ENCODE data around the gene HNRNPH2. TPM values are rescaled to one million over a fixed set of nuclear protein-coding genes. Genes with fewer than 3 reads are reported as not detected.
A peak's percentile ranks its signal among the peaks of the same experiment; 100 is the strongest.

HNRNPH2 gene
- total RNA-seq = 10 to 100 TPM; 36.4 to 60.0 (median 44.4) TPM

- Histone ChIP-seq H3K27ac (replicated peaks in 1 of 4) (peak within 1 kb of the TSS; percentile 83 to 93 (median 88)), H3K4me3 (peak within 1 kb of the TSS; percentile 62 to 66 (median 64)), H3K27me3 (no peaks in the 10 kb centered on the region), H3K4me1 (peaks cover 3 to 50% (median 34%) of the 10 kb centered on the region in 4 donors), H3K9me3 (no peaks in the 10 kb centered on the region), H3K36me3 (peaks cover 7 to 10% (median 9%) of the 10 kb centered on the region in 4 donors)
- 32% methylated on average over 45 of the region's 47 CpGs for whole genome bisulfite sequencing
- peak; percentile 40 for TF ChIP-seq EP300 (IDR thresholded peaks at IDR 0.05)
- TF ChIP-seq CTCF (IDR thresholded peaks at IDR 0.05) = peak in 2 of 3 experiments; percentile 6 to 28
- peak; percentile 76 for TF ChIP-seq POLR2A (IDR thresholded peaks at IDR 0.05; ENCODE audit: low read depth)
- TF ChIP-seq POLR2AphosphoS5 (IDR thresholded peaks at IDR 0.05) = peak; percentile 91 to 99
- DNase-seq (ENCODE audit: extremely low spot score) = peak; percentile 98
- intact Hi-C loops (cut with DNase I) = no loop called here
Observed at GRCh38 chrX:101407748-101408531, at the start of gene HNRNPH2, which contains the start of gene GLA. Gene HNRNPH2 (plus strand): TSS chrX:101408222. CDS start chrX:101411989, 3,767 bp downstream. Gene GLA (minus strand): TSS chrX:101407925. CDS start chrX:101407903, 22 bp downstream.

GRCh38 chrX:101359966-101360365 lies 48.1 kb upstream of the HNRNPH2 start:
- Histone ChIP-seq H3K27ac (replicated peaks in 1 of 4) (no peak overlapping the region), H3K27me3 (no peaks in the 10 kb centered on the region), H3K9me3 (no peaks in the 10 kb centered on the region), H3K4me1 (no peaks in the 10 kb centered on the region), H3K36me3 (no peaks in the 10 kb centered on the region), H3K4me3 (no peak overlapping the region)
- intact Hi-C loops (cut with DNase I) = no loop called here
- WGBS = 63% methylated on average over 1 of the region's 1 CpG
- no peak for TF ChIP-seq POLR2A (IDR thresholded peaks at IDR 0.05; ENCODE audit: low read depth)
- TF ChIP-seq CTCF (IDR thresholded peaks at IDR 0.05) = no peak
- TF ChIP-seq POLR2AphosphoS5 (IDR thresholded peaks at IDR 0.05) = no peak
- no peak for TF ChIP-seq EP300 (IDR thresholded peaks at IDR 0.05)
- no peak for DNase-seq (ENCODE audit: extremely low spot score)

GRCh38 chrX:101360390-101360789 lies 47.6 kb upstream of the HNRNPH2 start:
- Histone ChIP-seq H3K9me3 (no peaks in the 10 kb centered on the region), H3K27me3 (no peaks in the 10 kb centered on the region), H3K4me3 (no peak overlapping the region), H3K36me3 (no peaks in the 10 kb centered on the region), H3K27ac (replicated peaks in 1 of 4) (no peak overlapping the region), H3K4me1 (no peaks in the 10 kb centered on the region)
- TF ChIP-seq POLR2A (IDR thresholded peaks at IDR 0.05; ENCODE audit: low read depth) (no peak), CTCF (IDR thresholded peaks at IDR 0.05) (no peak), EP300 (IDR thresholded peaks at IDR 0.05) (no peak), POLR2AphosphoS5 (IDR thresholded peaks at IDR 0.05) (no peak)
- 60% methylated on average over 7 of the region's 7 CpGs for WGBS
- intact Hi-C loops (cut with DNase I) = no loop called here
- DNase-seq (ENCODE audit: extremely low spot score) = no peak

- H3K27me3 ChIP-seq = no peaks in the 10 kb centered on the region
- H3K9me3 ChIP-seq = no peaks in the 10 kb centered on the region
- intact Hi-C loops (cut with DNase I) = no loop called here
- H3K36me3 ChIP-seq = no peaks in the 10 kb centered on the region
- no peak overlapping the region for H3K4me3 ChIP-seq
- no peak for TF ChIP-seq EP300 (IDR thresholded peaks at IDR 0.05)
- H3K27ac ChIP-seq (replicated peaks in 1 of 4) = no peak overlapping the region
- 61% methylated on average over 3 of the region's 3 CpGs for WGBS
- no peaks in the 10 kb centered on the region for H3K4me1 ChIP-seq
- DNase-seq (ENCODE audit: extremely low spot score) = no peak
Observed at GRCh38 chrX:101362116-101362515, 45.9 kb upstream of the HNRNPH2 start.

GRCh38 chrX:101362757-101363156 lies 45.3 kb upstream of the HNRNPH2 start:
- intact Hi-C loops (cut with DNase I) = no loop called here
- no peaks in the 10 kb centered on the region for H3K9me3 ChIP-seq
- no peak overlapping the region for H3K27ac ChIP-seq (replicated peaks in 1 of 4)
- H3K4me1 ChIP-seq = no peaks in the 10 kb centered on the region
- H3K4me3 ChIP-seq = no peak overlapping the region
- no peak for DNase-seq (ENCODE audit: extremely low spot score)
- H3K36me3 ChIP-seq = no peaks in the 10 kb centered on the region
- no peaks in the 10 kb centered on the region for H3K27me3 ChIP-seq
- no peak for TF ChIP-seq EP300 (IDR thresholded peaks at IDR 0.05)
- TF ChIP-seq POLR2AphosphoS5 (IDR thresholded peaks at IDR 0.05) = no peak
- no peak for TF ChIP-seq CTCF (IDR thresholded peaks at IDR 0.05)
- no peak for TF ChIP-seq POLR2A (IDR thresholded peaks at IDR 0.05; ENCODE audit: low read depth)

All from esophagus muscularis mucosa (tissue), 4 donors.